Neural progenitor cell (in vitro differentiated cells): ENCODE measurements around the gene SPNS3. TPM values are rescaled to one million over a fixed set of nuclear protein-coding genes. Genes with fewer than 3 reads are reported as not detected.

ENCODE experiments used
- DNase-seq: peaks from one replicate; pipeline ENCODE4 v3.0.0-alpha.2; 2016; ENCODE audit warnings: low spot score
- H2AFZ ChIP-seq: fragments of 200-600 bp; sonication (generic); replicated peaks from 2 replicates; pipeline ENCODE4 v1.6.1; 2016; ENCODE audit warnings: antibody characterized with exemption
- H3F3A ChIP-seq: fragments of 200-600 bp; sonication (generic); 2 replicates; pipeline ENCODE4 v1.6.1; 2016; ENCODE audit warnings: antibody characterized with exemption, low read depth
- H3K27ac ChIP-seq: fragments of 200-600 bp; sonication (generic); 2 replicates; pipeline ENCODE4 v1.5.1; 2016; ENCODE audit warnings: mild to moderate bottlenecking
- H3K27me3 ChIP-seq: fragments of 200-600 bp; sonication (generic); 2 replicates; pipeline ENCODE4 v1.6.1; 2016; ENCODE audit warnings: mild to moderate bottlenecking, moderate library complexity
- H3K36me3 ChIP-seq: fragments of 200-600 bp; sonication (generic); 2 replicates; pipeline ENCODE4 v1.5.1; 2016
- H3K4me1 ChIP-seq: fragments of 200-600 bp; sonication (generic); 2 replicates; pipeline ENCODE4 v1.6.1; 2016; ENCODE audit warnings: mixed run types
- H3K4me2 ChIP-seq: fragments of 200-600 bp; sonication (generic); 2 replicates; pipeline ENCODE4 v1.6.1; 2016
- H3K4me3 ChIP-seq: fragments of 200-600 bp; sonication (generic); 2 replicates; pipeline ENCODE4 v1.5.1; 2016
- H3K79me2 ChIP-seq: fragments of 200-600 bp; sonication (generic); 2 replicates; pipeline ENCODE4 v1.6.1; 2016; ENCODE audit warnings: low read depth
- H3K9ac ChIP-seq: fragments of 200-600 bp; sonication (generic); 2 replicates; pipeline ENCODE4 v1.6.1; 2016
- H3K9me3 ChIP-seq: fragments of 200-600 bp; sonication (generic); 2 replicates; pipeline ENCODE4 v1.5.1; 2016; ENCODE audit warnings: low read depth
- H4K20me1 ChIP-seq: fragments of 200-600 bp; sonication (generic); 2 replicates; pipeline ENCODE4 v1.6.1; 2016; ENCODE audit warnings: low read depth
- H3K27ac Mint-ChIP-seq: 3 replicates; pipeline ENCODE4 v1.8.0; 2021; ENCODE audit warnings: mixed read lengths
- H3K27me3 Mint-ChIP-seq: 2 replicates; pipeline ENCODE4 v1.8.0; 2022; ENCODE audit warnings: low read depth, mild to moderate bottlenecking, inconsistent platforms, moderate library complexity, mixed read lengths; ENCODE audit not compliant: insufficient read depth
- H3K36me3 Mint-ChIP-seq: 3 replicates; pipeline ENCODE4 v1.8.0; 2021; ENCODE audit warnings: mixed read lengths
- H3K4me1 Mint-ChIP-seq: 3 replicates; pipeline ENCODE4 v1.8.0; 2021; ENCODE audit warnings: mixed read lengths
- H3K4me3 Mint-ChIP-seq: 3 replicates; pipeline ENCODE4 v1.8.0; 2021; ENCODE audit warnings: mild to moderate bottlenecking, moderate library complexity, mixed read lengths
- H3K9me3 Mint-ChIP-seq: 3 replicates; pipeline ENCODE4 v1.8.0; 2020; ENCODE audit warnings: mixed read lengths
- CTCF ChIP-seq: fragments of 200-600 bp; sonication (generic); IDR thresholded peaks from 2 replicates; pipeline ENCODE4 v1.5.1; 2017; ENCODE audit warnings: antibody characterized with exemption, mild to moderate bottlenecking
- EZH2 ChIP-seq: fragments of 200-600 bp; sonication (generic); IDR thresholded peaks from 2 replicates; pipeline ENCODE4 v1.6.1; 2017; ENCODE audit warnings: antibody characterized with exemption, mild to moderate bottlenecking, moderate library complexity
- EZH2phosphoT487 ChIP-seq: fragments of 200-600 bp; sonication (generic); IDR thresholded peaks from 2 replicates; pipeline ENCODE4 v1.6.1; 2017; ENCODE audit warnings: antibody characterized with exemption
- total RNA-seq: library from RNA; depleted of rRNA; stranded (reverse); fragments of >200 nt; gene quantifications from 2 replicates; pipeline ENCODE4 v1.2.3, GENCODE V29; 2015; ENCODE audit warnings: low replicate concordance

Gene SPNS3, protein sequence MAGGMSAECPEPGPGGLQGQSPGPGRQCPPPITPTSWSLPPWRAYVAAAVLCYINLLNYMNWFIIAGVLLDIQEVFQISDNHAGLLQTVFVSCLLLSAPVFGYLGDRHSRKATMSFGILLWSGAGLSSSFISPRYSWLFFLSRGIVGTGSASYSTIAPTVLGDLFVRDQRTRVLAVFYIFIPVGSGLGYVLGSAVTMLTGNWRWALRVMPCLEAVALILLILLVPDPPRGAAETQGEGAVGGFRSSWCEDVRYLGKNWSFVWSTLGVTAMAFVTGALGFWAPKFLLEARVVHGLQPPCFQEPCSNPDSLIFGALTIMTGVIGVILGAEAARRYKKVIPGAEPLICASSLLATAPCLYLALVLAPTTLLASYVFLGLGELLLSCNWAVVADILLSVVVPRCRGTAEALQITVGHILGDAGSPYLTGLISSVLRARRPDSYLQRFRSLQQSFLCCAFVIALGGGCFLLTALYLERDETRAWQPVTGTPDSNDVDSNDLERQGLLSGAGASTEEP
- total RNA-seq = not detected in 2 replicates

- Histone ChIP-seq H3K9me3 (no peaks in the 10 kb centered on the region), H3K36me3 (no peaks in the 10 kb centered on the region), H3K27ac (no peak within 1 kb of the TSS), H3K9ac (no peak within 1 kb of the TSS), H3K4me1 (no peaks in the 10 kb centered on the region), H2AFZ (no peak within 1 kb of the TSS), H3K4me3 (no peak within 1 kb of the TSS), H4K20me1 (no peaks in the 10 kb centered on the region), H3K79me2 (no peaks in the 10 kb centered on the region), H3F3A (no peaks in the 10 kb centered on the region), H3K27me3 (no peaks in the 10 kb centered on the region), H3K4me2 (no peak within 1 kb of the TSS)
- no peaks in the 10 kb centered on the region for H3K36me3 Mint-ChIP-seq
- no peak within 1 kb of the TSS for H3K27ac Mint-ChIP-seq
- TF ChIP-seq CTCF = no peak
- TF ChIP-seq EZH2phosphoT487 = no peak
- no peak for TF ChIP-seq EZH2
- H3K4me3 Mint-ChIP-seq = no peak within 1 kb of the TSS
- no peak for DNase-seq
- H3K9me3 Mint-ChIP-seq = no peaks in the 10 kb centered on the region
- peaks cover 8% of the 10 kb centered on the region for H3K27me3 Mint-ChIP-seq
- H3K4me1 Mint-ChIP-seq = peaks cover 2% of the 10 kb centered on the region
These were observed at the start of gene SPNS3 for GRCh38 chr17:4433515-4434031. Gene SPNS3 (plus strand): TSS chr17:4433940. CDS start chr17:4433968, 28 bp downstream.

DNA sequence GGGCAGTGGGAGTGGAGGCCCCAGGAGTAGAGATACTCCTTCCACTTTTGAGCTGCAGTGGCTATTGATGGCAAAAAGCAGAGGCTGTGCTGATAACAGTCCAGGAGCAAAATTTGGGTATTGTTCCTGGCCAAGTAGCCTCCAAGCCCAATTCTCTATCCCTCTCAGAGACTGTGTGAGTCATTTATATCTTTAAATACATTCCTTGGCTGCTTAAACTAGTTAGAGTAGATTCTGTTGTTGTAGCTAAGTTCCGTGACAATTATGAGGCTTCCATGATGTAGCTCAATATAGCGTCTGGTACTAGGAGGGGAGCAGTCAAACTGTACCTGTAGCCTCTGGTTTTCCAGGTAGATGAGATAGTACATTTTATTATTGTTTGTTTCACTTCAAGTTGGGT, 47.3 kb upstream of the SPNS3 start:
- Histone ChIP-seq H3K9me3 (no peaks in the 10 kb centered on the region), H3K27ac (no peak overlapping the region), H3K9ac (no peak overlapping the region), H3K27me3 (no peaks in the 10 kb centered on the region), H3K4me3 (no peak overlapping the region), H3K79me2 (no peaks in the 10 kb centered on the region), H3K36me3 (no peaks in the 10 kb centered on the region), H3K4me2 (no peak overlapping the region), H4K20me1 (no peaks in the 10 kb centered on the region), H2AFZ (peak overlapping the region; percentile 19), H3K4me1 (peaks cover 9% of the 10 kb centered on the region), H3F3A (peaks cover 15% of the 10 kb centered on the region)
- H3K4me3 Mint-ChIP-seq = no peak overlapping the region
- DNase-seq = no peak
- TF ChIP-seq CTCF (no peak), EZH2phosphoT487 (no peak), EZH2 (no peak)
- H3K27ac Mint-ChIP-seq = peak overlapping the region; percentile 36
- H3K36me3 Mint-ChIP-seq = no peaks in the 10 kb centered on the region
- no peaks in the 10 kb centered on the region for H3K9me3 Mint-ChIP-seq
- peaks cover 8% of the 10 kb centered on the region for H3K27me3 Mint-ChIP-seq
- H3K4me1 Mint-ChIP-seq = peaks cover 3% of the 10 kb centered on the region

- no peak overlapping the region for H3K4me3 ChIP-seq
- Mint-ChIP-seq H3K4me3 (no peak overlapping the region), H3K27ac (no peak overlapping the region), H3K27me3 (peaks cover 8% of the 10 kb centered on the region), H3K4me1 (peaks cover 3% of the 10 kb centered on the region), H3K36me3 (no peaks in the 10 kb centered on the region), H3K9me3 (no peaks in the 10 kb centered on the region)
- H3K9ac ChIP-seq = no peak overlapping the region
- H3K27me3 ChIP-seq = no peaks in the 10 kb centered on the region
- peaks cover 6% of the 10 kb centered on the region for H3K4me1 ChIP-seq
- H3K79me2 ChIP-seq = no peaks in the 10 kb centered on the region
- H4K20me1 ChIP-seq = no peaks in the 10 kb centered on the region
- no peak overlapping the region for H2AFZ ChIP-seq
- TF ChIP-seq EZH2phosphoT487 (no peak), CTCF (no peak), EZH2 (no peak)
- H3K4me2 ChIP-seq = no peak overlapping the region
- no peaks in the 10 kb centered on the region for H3K9me3 ChIP-seq
- peaks cover 9% of the 10 kb centered on the region for H3F3A ChIP-seq
- no peak overlapping the region for H3K27ac ChIP-seq
- no peak for DNase-seq
- H3K36me3 ChIP-seq = no peaks in the 10 kb centered on the region
These were observed 46.6 kb upstream of the SPNS3 start for GRCh38 chr17:4387137-4387536.
